Frontal cortex (tissue), 4 donors: ENCODE results near the gene UBALD2. TPM values are rescaled to one million over a fixed set of nuclear protein-coding genes. Genes with fewer than 3 reads are reported as not detected.
"Not testable (repeated sequence)": the region's sequence is repeated elsewhere in the genome, so short reads cannot be mapped to it uniquely, and the experiment has no call there.

Experiments
- DNase-seq, 2 donors: peaks; one replicate each; pipeline ENCODE4 v3.0.0; 2012; ENCODE audit warnings: low spot score in 2 of 2
- FAIRE-seq: peaks from 2 replicates; lab custom pipeline; 2012; peaks lifted over from hg19 to GRCh38; lab: Jason Lieb, UNC
- total RNA-seq: library from RNA; depleted of rRNA; stranded (reverse); fragments of >200 nt; gene quantifications from one replicate; pipeline ENCODE4 v1.2.3, GENCODE V29; 2014
- donor health status: control.
- donor health status: control.
- donor health status: control.

Gene UBALD2
- total RNA-seq, 1 donor from 2014 or later = 3.3 TPM

DNA sequence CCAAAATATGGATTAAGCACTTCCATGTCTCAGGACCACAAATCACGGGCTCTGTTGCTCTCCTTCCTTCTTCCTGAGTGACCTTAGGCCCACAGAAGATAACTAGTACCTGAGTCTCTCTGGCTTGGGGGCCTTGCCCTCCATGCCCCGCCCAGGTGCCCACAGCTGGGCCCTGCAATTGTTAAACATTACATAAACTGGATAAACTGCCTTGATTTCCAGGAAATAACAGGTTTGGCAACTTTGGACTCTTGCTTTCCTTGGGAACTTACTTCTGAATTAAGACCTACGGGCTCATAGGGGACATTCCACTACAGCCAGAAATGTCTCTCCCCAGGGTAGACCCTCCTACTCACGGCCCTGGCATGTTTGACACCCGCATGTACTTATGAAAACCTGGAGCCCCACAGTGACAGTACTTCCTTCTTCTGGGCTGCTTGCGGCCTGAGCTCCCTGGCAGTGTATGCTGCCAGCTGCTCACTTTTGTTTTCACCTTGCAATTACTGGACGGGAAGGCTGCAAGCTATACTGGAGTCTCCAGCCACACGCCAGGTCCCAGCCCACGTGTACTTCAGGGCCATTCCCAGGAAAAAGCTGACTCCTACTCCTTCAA, 2.3 kb upstream of the UBALD2 start:
- FAIRE-seq = no peak
- no peak for DNase-seq

DNA sequence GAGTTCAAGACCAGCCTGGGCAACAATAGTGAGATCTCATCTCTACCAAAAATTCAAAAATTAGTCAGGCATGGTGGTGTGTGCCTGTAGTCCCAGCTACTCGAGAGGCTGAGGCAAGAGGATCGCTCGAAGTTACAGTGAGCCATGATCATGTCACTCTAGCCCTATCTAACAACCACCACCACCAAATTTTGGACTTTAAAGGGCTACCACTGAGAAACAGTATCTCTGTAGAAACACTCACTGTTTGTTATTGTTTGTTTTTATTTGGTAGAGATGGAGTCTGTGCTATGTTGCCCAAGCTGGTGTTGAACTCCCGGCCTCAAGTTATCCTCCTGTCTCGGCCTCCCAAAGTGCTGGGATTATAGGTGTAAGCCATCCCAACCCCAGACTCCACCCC, 1.3 kb upstream of the UBALD2 start:
- DNase-seq (no peak), FAIRE-seq (no peak)

DNA sequence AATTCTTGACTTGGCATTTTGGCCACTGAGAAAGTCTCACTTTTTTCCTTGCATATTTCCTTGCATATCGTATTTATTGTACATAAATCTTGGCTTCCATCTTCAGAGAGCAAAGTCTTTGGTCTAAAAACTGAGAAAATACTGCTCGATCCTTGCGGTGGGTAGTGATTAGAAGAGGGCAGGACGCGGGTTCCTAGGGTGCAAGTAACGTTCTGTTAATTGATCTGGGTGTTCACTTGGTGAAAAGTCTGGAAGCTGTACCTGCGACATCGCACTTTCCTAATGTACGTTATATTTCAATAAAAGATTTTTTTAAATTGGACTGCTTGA, 758 bp upstream of the UBALD2 start:
- DNase-seq = no peak
- FAIRE-seq = no peak

DNA sequence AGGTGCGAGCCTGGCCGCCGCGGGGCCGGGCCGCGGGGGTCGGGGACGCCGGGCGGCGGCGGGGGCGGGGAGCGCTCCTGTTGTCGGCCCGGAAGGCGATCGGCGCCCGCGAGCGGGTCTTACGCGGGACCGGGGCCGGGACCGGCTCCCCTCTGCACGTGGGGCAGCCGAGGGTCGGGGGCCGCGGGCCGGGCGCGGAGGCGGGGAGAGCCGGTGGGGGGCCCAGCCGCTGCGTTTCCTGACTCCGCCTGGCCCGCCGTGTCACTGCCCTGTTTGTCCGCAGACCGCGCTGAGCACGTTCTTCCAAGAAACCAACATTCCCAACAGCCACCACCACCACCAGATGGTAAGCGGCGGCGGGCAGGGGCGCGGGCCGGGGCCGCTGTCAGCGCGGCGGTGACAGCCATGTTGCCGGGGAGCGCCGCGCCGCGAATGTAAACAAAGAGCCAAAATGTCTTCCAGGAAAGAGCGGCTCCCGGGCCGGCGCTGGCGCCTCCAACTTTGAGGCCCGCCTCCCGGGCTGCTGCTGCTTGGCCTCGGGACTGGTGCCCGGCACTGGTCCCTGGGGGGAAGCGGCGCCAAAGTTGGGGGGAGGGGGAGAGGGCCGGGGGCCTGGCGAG, 586 bp downstream of the UBALD2 start:
- no peak for FAIRE-seq

DNA sequence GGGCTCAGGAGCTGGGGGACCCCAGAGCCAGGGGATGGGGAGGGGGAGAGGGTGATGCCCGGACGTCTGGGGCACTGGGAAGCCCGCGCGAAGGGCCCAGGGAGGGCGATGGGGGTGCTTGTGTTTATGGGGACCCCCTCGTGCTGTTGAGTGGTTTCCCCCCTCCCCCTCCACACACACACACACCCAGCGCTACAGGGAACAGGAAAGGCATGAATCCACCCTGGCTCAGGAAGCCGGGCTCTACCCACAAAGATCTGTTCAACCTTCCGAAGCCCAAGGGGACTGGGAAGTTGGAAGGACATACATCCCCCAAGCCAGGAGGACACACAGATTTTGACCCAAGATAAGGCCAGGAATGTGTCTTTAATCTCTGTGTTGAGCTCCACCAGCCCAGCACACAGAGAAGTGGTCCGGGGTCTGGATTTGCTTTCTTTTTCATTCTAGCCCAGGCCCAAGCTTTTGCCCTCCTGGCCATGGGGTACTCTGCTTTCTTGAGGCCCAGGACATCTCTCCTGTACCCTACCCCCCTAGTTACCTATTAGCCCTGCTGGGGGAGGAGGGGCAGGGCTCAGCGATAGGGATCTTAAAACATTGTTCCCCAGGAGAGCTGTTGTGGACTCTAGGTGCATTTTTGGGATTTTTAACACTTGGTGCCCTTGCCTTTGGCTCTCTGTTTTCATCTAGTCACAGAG, 1.2 kb downstream of the UBALD2 start:
- DNase-seq = no peak
- FAIRE-seq = no peak

More for the DNA sequence above, 586 bp downstream of the UBALD2 start:
- DNase-seq = no peak

DNA sequence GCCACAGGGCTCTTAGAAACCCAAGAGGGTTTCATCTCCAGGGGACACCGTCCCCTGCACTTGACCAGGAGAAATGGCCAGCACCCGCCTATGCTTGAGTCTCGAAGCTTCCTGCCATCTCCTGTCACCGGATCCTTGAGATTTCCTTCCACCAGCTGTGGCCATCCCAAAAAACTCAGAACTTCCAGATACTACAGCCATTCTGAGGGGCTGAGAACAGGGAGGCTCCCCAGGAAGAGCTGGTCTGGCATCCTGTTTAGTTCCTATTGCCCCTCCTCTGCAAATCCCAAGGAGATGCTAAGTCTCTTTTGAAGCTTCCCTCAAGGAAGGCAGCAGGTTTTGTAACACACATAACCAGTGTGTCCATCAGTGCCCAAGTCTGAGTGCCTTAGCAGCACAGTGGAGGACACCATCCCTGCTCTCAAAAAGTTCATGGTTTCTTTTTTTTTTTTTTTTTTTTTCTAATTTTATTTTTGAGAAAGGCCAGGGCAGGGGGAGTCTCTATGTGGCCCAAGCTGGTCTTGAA, 2.0 kb downstream of the UBALD2 start:
- FAIRE-seq = no peak
- DNase-seq = no peak

DNA sequence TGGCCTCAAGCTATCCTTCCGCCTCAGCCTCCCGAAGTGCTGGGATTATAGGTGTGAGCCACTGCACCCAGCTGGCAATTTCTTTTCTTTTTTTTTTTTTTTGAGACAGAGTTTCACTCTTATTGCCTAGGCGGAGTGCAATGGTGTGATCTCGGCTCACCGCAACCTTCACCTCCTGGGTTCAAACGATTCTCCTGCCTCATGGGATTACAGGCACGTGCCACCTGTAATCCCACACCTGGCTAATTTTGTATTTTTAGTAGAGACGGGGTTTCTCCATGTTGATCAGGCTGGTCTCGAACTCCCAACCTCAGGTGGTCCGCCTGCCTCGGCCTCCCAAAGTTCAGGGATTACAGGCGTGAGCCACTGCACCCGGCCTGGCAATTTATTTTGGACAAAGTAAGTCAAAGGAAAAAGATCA, 2.4 kb downstream of the UBALD2 start:
- DNase-seq, FAIRE-seq: not testable (repeated sequence)

DNA sequence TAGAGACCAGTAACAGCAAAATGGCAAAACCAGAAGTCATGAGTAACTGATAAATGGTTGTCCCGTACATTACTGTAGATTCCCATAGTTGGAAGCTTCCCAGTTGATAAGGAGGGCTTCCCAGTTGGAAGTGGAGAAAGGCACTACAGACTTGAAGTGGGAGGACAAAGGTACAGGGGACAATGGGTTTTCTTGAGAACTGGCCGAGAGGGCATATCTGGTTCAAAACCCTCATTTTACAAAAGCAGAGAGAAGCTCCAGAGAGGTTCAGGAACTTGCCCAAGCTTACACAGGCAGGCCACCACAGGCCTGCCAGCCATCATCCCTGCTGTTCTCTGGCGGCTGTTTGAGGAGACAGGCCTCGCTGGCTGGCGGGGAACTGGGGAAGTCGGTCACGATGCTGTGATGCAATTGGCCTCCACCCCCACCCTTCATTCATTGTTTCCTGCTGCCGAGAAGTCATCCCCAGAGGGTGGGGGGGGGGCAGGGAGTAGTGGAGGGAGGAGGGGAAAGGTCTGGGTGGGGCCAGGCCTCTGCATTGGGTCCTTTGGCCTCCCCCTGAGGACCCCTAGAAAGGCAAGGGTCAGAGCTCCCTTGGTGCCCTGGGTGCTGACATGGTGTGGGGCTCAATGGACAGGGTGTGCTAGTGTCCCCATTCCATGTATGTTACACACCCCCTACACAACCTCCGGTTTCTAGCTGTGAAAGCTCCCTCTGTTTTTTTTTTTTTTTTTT, 3.0 kb downstream of the UBALD2 start:
- peak; percentile 74 for DNase-seq

DNA sequence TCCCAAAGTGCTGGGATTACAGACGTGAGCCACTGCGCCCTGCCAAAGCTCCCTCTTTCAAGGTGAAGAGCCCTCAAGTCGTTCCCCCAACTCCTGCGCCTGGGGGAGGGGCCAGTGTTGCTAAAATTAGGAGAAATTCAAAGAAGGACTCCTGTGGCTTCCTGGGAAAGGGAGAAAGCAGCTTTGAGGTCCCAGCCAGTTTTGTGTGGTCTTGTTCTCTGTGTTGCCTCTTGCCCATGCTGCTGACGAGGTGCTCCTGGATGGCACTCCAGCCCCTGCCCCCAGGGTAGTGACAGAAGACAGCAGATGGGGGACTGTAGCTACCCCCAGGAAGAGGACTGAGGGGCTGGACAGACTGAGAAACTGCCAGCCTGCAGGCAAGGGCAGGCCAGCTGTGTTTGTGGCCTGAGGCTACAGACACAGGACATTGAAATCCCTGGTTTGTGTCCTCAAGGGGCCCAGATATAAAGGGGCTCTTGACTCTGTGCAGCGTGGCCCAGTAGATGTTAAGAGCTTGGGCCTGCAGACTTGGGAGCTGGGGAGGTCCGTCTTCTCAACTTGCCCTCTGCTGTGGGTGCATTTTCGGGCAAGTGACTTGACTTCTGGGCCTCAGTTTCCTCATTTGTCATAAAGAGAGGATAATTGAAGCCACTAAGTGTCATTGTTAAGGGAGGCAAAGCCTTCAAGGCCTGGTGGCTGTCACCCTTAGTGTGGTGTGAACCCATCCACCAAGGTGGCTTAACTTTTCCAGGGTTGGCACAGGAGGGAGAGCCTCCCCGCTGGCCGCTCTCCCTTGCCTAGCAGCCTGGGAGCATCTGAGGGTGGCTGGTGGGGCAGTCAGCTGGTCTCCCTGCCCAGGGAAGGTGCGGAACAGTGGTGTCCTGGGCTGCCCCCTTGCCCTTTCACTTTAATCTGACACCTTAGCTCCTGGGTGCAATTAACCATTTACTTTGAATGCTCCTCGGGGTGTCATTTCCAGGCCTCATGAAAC, 4.1 kb downstream of the UBALD2 start:
- FAIRE-seq = no peak

More for the DNA sequence above, 3.0 kb downstream of the UBALD2 start:
- FAIRE-seq = no peak

DNA sequence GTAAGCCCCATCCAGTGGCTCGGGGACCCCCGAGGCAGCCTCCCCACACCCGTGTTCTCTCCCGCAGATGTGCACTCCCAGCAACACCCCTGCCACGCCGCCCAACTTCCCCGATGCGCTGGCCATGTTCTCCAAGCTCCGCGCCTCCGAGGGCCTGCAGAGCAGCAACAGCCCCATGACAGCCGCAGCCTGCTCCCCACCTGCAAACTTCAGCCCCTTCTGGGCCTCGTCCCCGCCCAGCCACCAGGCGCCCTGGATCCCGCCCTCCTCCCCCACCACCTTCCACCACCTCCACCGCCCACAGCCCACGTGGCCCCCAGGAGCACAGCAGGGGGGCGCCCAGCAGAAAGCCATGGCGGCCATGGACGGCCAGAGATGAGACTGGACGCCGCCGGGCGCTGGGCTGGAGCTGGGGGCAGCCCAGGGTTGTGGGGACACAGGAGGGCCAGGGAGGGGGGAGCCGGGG, 5.0 kb downstream of the UBALD2 start:
- no peak for DNase-seq

More for the DNA sequence above, 4.1 kb downstream of the UBALD2 start:
- DNase-seq = no peak

DNA sequence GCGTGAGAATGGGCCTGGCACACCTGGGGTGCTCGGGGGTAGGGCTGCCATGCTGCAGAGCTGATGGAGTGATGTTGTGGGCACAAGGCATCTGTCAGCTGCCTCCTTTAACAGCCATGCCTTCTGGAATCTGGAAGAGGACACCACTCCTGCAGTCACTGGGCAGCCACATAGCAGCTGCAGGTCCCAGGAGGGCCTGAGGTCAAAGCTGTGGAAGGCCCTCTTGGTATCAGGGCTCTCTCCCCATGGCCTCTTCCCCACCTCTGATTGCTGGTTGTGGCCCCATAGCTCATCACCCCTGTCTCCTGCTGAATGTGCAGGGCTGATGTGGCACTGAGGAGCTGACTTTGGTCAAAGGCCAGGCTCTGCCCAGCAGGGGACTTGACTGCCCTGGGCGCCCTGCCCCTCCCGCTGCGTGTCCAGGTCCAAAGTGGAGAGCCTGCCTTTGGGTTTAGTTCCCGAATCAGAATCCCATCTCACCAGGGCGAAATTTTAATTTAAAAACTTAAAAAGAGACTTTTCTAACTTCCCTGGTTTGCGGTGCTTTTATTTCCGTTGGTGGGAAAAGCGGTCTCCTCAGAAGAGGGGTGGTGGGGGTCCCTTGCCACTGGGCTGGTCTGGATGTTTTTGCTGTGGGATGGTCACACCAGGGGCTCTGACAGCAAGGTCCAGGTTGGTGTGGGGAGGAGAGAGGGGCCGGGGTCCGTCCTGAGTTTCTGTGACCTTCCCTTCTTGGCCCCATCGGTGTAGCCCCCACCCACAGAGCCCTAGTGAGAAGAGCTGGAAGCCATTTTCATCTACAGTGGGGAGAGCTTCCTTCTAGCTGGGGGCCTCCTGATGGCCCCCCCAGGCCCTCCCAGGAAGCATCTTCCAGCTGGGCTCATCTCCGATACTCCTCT, 5.9 kb downstream of the UBALD2 start:
- FAIRE-seq (no peak), DNase-seq (no peak)

More for the DNA sequence above, 5.0 kb downstream of the UBALD2 start:
- no peak for FAIRE-seq

DNA sequence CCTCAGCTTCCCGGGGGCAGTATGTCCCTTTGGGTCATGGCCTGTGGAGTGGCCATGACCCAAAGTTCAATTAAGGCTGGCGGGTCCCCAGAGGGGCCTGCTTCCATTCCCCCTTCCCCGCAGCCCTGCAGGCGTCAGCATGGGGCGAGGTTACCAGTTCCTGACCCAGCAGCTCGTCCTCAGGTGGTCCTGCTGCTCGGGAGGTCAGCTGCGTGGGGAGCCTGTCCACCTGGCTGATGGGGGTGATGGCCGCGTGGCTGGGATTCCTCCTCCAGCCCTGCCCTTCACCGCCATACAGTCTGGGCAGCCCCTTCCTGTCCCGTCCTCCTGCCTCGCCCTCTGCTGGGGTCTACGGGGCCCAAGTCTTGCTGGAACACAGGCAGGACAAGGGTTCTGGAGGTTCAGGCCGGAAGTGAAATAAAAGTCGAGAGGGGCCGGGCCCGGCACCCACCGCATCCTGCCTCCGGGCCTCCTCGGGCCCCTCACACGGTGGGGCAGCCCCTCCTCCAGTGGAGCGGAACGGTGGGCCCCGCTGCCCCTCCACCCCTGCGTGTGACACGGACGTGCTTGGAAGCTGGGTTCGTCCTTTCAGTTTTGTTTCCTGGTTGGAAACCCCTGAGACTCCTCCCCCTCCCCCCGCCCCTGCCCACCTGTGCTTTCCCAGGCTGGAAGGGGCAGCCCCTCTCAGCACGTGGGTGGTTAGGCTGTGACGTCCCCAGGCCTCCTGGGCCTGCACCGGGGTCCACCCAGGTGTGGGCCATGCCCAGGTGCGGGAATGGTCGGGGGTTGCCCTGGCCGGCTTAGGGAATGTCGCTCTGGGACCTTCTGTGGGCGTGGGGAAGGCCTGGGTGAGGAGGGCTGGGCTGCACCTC, 6.8 kb downstream of the UBALD2 start:
- DNase-seq (no peak), FAIRE-seq (no peak)

DNA sequence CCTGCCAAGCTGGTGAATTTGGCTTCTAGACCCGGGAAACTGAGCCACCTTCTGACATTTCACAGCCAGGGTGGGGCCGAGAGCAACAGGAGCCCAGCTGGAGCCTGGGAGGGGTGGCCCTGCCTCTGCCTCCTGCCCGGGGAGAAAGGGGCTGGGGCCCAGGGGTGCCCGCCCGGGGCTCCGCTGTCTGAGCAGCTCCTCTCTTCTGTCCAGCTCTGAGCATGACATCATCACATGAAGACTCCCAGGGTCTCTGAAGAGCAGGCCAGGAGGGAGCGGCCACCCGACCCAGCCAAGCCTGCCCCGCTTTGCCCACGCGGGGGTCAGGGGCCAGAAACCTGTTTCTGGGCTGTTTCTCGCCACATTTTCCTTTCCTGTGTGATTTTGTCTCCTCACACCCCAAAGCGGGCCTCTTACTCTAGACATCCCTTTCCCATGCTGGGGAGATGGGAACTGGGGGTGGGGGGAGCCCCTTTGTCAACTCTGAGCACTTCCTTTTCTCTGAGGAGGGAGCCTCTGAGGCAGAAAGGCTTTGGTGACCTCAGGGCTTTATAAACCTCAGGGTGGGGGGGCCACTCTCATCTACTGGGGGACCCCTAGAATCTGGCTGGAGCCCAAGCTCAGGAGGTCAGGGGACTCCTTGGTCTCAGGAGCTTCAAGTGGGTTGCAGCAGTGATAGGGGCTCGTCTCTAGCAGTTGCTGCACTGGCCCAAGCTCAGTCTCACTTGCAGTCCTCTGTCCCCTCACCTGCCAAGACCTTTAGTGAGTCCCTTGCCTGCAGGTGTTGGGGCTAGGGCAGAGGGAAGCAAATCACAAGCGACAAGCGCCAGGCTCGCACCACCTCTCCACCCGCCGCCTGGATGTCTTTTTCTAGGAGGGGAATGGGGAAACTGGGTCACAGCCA, 7.6 kb downstream of the UBALD2 start:
- FAIRE-seq (no peak), DNase-seq (no peak)

DNA sequence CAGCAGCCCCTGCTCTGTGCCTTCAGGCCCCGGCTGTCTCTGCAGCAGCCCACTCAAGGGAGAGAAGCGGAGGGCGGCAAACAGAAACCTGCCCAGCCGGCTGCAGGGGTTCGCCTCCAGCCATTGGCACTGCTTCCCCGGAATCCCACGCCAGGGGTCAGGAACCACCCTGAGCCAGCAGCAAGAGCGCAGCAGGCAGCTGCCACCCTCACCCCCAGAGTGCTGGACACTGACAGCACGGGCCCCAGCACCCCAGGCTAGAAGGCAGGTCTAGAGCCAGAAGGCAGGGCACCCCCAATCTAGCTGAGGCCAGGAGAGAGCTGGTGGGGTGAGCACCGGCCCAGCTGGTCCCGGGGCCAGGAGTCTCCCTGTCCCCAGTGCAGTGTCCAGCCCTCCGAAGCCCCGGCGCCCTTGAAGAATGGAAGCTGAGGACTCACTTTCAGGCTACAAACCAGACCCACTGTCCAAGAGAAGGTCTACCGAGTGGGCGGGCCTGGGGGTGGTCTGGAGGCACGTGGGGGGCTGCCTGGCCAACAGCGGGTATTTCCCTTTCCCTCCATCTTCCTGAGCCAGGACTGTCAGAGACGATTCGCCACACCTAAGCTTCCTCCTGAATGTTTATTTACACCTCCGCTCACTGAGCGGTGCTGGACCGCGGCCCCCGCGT, 8.4 kb downstream of the UBALD2 start:
- no peak for FAIRE-seq
- DNase-seq = no peak

DNA sequence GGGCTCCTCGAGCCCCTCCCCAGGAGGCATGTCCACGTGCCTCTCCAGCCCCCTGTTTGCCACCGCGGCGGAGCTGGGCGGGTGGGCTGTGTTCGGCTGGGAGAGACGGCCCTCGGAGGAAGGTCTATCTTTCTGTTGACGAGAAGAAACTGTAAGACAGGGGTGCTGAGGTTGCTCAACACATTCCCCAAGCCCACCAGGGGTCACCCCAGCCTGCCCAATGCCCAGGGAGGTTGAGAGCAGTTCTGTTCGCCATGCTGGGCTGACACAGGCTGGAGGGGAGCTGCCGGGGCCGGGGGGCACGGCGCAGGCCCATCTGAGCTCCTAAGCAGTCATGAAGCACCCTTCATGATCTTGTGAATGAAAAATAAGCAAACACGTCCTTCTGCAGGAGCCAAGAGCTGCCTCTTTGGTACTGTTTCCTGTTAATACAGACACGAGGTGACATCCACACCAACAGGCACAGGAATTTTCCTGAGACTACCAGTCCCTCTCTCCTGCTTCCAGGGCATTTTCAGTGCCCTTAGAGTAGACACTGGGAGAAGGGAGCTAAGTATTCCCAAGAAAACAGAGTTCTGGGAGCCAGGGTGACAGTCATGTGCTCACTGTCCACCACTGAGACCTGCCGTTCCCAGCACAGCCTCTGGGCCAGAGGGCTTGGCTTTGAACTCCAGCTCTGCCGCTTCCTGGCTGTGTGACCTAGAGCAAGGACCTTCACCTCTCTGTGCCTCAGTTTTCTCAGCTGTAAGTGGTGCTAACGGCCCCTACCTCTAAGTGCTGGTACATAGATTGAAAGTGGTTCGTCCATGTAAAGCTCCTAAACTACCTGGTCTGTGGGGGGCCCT, 9.2 kb downstream of the UBALD2 start:
- no peak for FAIRE-seq
- DNase-seq = no peak
